Esophagus muscularis mucosa (tissue), 4 donors: ENCODE measurements around the gene CSRNP3.

Experiments
- EP300 ChIP-seq: sonication (generic); formaldehyde crosslinking; IDR thresholded peaks from one replicate; pipeline ENCODE4 v1.6.1; 2017; ENCODE audit warnings: antibody characterized with exemption
- POLR2A ChIP-seq: fragments of 450-650 bp; IDR thresholded peaks from one replicate; pipeline ENCODE4 v1.6.1; 2017; ENCODE audit warnings: antibody characterized with exemption, moderate library complexity, mild to moderate bottlenecking, low read depth
- TF ChIP-seq, protein P1 (sequence below), 3 experiments: fragments of 200-600 bp in 2 of 3; fragments of 450-650 bp in 1 of 3; sonication (generic) in 2 of 3; IDR thresholded peaks; one replicate each; pipeline ENCODE4 v1.5.1; 2017 to 2019; ENCODE audit warnings: antibody characterized with exemption in 3 of 3, mild to moderate bottlenecking in 2 of 3, moderate library complexity in 1 of 3

DNA sequence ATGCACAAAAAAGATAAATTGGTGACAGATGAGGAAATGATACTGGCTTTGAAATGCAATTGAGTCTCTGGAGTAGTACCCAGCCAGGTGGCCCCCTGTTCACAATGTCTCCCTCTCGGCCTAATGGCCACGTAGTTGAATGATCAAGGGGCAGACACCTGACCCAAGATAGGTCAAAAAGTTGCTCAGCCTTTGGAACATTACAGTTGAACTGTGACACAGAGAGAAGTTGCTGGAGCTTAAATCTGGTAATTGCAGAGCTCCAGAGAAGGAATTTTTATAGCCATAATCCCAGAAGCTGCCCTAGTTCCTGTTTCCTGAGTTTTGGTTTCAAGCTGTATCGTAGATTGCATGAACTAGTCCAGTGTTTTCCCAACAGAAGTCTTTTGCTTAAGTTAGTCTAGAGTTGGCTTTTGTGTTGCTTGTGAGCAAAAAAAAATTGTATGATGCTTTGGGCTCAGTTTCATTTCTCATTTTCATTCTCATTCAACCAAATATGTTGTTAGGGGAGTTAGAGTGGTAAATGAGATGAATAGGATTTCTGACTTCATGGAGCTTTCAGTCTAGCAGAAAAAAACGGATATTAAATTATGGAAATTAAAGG is 117.9 kb downstream of the CSRNP3 start:
- TF ChIP-seq, protein P1, sequence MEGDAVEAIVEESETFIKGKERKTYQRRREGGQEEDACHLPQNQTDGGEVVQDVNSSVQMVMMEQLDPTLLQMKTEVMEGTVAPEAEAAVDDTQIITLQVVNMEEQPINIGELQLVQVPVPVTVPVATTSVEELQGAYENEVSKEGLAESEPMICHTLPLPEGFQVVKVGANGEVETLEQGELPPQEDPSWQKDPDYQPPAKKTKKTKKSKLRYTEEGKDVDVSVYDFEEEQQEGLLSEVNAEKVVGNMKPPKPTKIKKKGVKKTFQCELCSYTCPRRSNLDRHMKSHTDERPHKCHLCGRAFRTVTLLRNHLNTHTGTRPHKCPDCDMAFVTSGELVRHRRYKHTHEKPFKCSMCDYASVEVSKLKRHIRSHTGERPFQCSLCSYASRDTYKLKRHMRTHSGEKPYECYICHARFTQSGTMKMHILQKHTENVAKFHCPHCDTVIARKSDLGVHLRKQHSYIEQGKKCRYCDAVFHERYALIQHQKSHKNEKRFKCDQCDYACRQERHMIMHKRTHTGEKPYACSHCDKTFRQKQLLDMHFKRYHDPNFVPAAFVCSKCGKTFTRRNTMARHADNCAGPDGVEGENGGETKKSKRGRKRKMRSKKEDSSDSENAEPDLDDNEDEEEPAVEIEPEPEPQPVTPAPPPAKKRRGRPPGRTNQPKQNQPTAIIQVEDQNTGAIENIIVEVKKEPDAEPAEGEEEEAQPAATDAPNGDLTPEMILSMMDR (IDR thresholded peaks at IDR 0.05), result no peak
- no peak for TF ChIP-seq EP300
- no peak for TF ChIP-seq POLR2A
